Activated T-helper 17 cell treated with anti-CD3 and anti-CD28 coated beads, Interleukin-2, amount 50 U/mL, for 72 hours (primary cell): ENCODE results near the gene OR11G2. TPM values are rescaled to one million over a fixed set of nuclear protein-coding genes. Genes with fewer than 3 reads are reported as not detected.
"Not testable (repeated sequence)": the region's sequence is repeated elsewhere in the genome, so short reads cannot be mapped to it uniquely, and the experiment has no call there.

Experiments used
- ATAC-seq: fragments of 150-1000 bp; cut with Tn5 transposase; replicated peaks from 2 replicates; pipeline ENCODE4 v1.10.0; 2021; ENCODE audit warnings: mild to moderate bottlenecking, moderate library complexity
- H3K27ac Mint-ChIP-seq: one replicate; pipeline ENCODE4 v1.8.0; 2022; ENCODE audit warnings: mixed read lengths
- H3K27me3 Mint-ChIP-seq: one replicate; pipeline ENCODE4 v1.8.0; 2022; ENCODE audit warnings: mixed read lengths
- H3K36me3 Mint-ChIP-seq: one replicate; pipeline ENCODE4 v1.8.0; 2022; ENCODE audit warnings: low read depth, mild to moderate bottlenecking, mixed read lengths
- H3K4me1 Mint-ChIP-seq: one replicate; pipeline ENCODE4 v1.8.0; 2022; ENCODE audit warnings: mixed read lengths
- H3K4me3 Mint-ChIP-seq: one replicate; pipeline ENCODE4 v1.8.0; 2022; ENCODE audit warnings: mild to moderate bottlenecking, mixed read lengths
- H3K9me3 Mint-ChIP-seq: one replicate; pipeline ENCODE4 v1.8.0; 2022; ENCODE audit warnings: mixed read lengths
- total RNA-seq, 2 donors: library from RNA; stranded (reverse); gene quantifications; one replicate each; pipeline ENCODE4 v1.2.3, GENCODE V29; 2022

Gene OR11G2
- total RNA-seq, 2 donors from 2014 or later: not detected

GRCh38 chr14:20195170-20195569 is 4.5 kb downstream of the OR11G2 start:
- ATAC-seq, H3K9me3 Mint-ChIP-seq, H3K4me3 Mint-ChIP-seq, H3K36me3 Mint-ChIP-seq, H3K27ac Mint-ChIP-seq, H3K4me1 Mint-ChIP-seq: not testable (repeated sequence)
- H3K27me3 Mint-ChIP-seq: peaks cover 14% of the 10 kb centered on the region

GRCh38 chr14:20195911-20196310 is 5.2 kb downstream of the OR11G2 start:
- no peaks in the 10 kb centered on the region for H3K4me1 Mint-ChIP-seq
- peaks cover 14% of the 10 kb centered on the region for H3K27me3 Mint-ChIP-seq
- no peaks in the 10 kb centered on the region for H3K9me3 Mint-ChIP-seq
- no peak overlapping the region for H3K4me3 Mint-ChIP-seq
- no peaks in the 10 kb centered on the region for H3K36me3 Mint-ChIP-seq
- no peak for ATAC-seq
- no peak overlapping the region for H3K27ac Mint-ChIP-seq

- no peaks in the 10 kb centered on the region for H3K9me3 Mint-ChIP-seq
- no peak for ATAC-seq
- H3K27me3 Mint-ChIP-seq: peaks cover 17% of the 10 kb centered on the region
- H3K36me3 Mint-ChIP-seq: no peaks in the 10 kb centered on the region
- H3K4me3 Mint-ChIP-seq: no peak overlapping the region
- no peak overlapping the region for H3K27ac Mint-ChIP-seq
- no peaks in the 10 kb centered on the region for H3K4me1 Mint-ChIP-seq
Observed at GRCh38 chr14:20197459-20197858, 6.8 kb downstream of the OR11G2 start.

GRCh38 chr14:20198991-20199390 is 8.3 kb downstream of the OR11G2 start:
- ATAC-seq: no peak
- Mint-ChIP-seq H3K4me1 (no peaks in the 10 kb centered on the region), H3K27ac (no peak overlapping the region), H3K9me3 (no peaks in the 10 kb centered on the region), H3K4me3 (no peak overlapping the region), H3K36me3 (no peaks in the 10 kb centered on the region), H3K27me3 (peaks cover 19% of the 10 kb centered on the region)

GRCh38 chr14:20204721-20205120 is 14.0 kb downstream of the OR11G2 start:
- Mint-ChIP-seq H3K36me3 (no peaks in the 10 kb centered on the region), H3K4me3 (no peak overlapping the region), H3K27me3 (peaks cover 9% of the 10 kb centered on the region), H3K4me1 (no peaks in the 10 kb centered on the region), H3K9me3 (no peaks in the 10 kb centered on the region), H3K27ac (no peak overlapping the region)
- no peak for ATAC-seq

GRCh38 chr14:20209595-20209994 is 18.9 kb downstream of the OR11G2 start:
- no peak overlapping the region for H3K27ac Mint-ChIP-seq
- no peaks in the 10 kb centered on the region for H3K36me3 Mint-ChIP-seq

GRCh38 chr14:20212406-20212805 is 21.7 kb downstream of the OR11G2 start:
- H3K27ac Mint-ChIP-seq, H3K36me3 Mint-ChIP-seq, H3K27me3 Mint-ChIP-seq, ATAC-seq, H3K4me3 Mint-ChIP-seq, H3K4me1 Mint-ChIP-seq, H3K9me3 Mint-ChIP-seq: not testable (repeated sequence)

More at GRCh38 chr14:20209595-20209994, 18.9 kb downstream of the OR11G2 start:
- Mint-ChIP-seq H3K9me3 (no peaks in the 10 kb centered on the region), H3K27me3 (peaks cover 4% of the 10 kb centered on the region), H3K4me1 (no peaks in the 10 kb centered on the region), H3K4me3 (no peak overlapping the region)
- no peak for ATAC-seq

GRCh38 chr14:20215196-20215595 is 24.5 kb downstream of the OR11G2 start:
- Mint-ChIP-seq H3K4me3 (no peak overlapping the region), H3K27me3 (no peaks in the 10 kb centered on the region), H3K27ac (no peak overlapping the region), H3K36me3 (no peaks in the 10 kb centered on the region), H3K9me3 (no peaks in the 10 kb centered on the region), H3K4me1 (no peaks in the 10 kb centered on the region)
- ATAC-seq: no peak

- no peaks in the 10 kb centered on the region for H3K36me3 Mint-ChIP-seq
Observed at GRCh38 chr14:20219033-20219432, 28.3 kb downstream of the OR11G2 start.

GRCh38 chr14:20223410-20223809 is 32.7 kb downstream of the OR11G2 start, which contains the start of gene OR11H6:
Gene OR11H6 (plus strand): TSS chr14:20223710. CDS start chr14:20223710, 0 bp downstream.
- H3K4me1 Mint-ChIP-seq: no peaks in the 10 kb centered on the region
- peaks cover 15% of the 10 kb centered on the region for H3K27me3 Mint-ChIP-seq
- no peaks in the 10 kb centered on the region for H3K9me3 Mint-ChIP-seq
- no peak within 1 kb of the TSS for H3K4me3 Mint-ChIP-seq
- ATAC-seq: no peak
- H3K36me3 Mint-ChIP-seq: no peaks in the 10 kb centered on the region
- no peak within 1 kb of the TSS for H3K27ac Mint-ChIP-seq

More at GRCh38 chr14:20219033-20219432, 28.3 kb downstream of the OR11G2 start:
- no peak overlapping the region for H3K4me3 Mint-ChIP-seq
- ATAC-seq: no peak
- H3K27me3 Mint-ChIP-seq: peaks cover 8% of the 10 kb centered on the region
- no peaks in the 10 kb centered on the region for H3K4me1 Mint-ChIP-seq
- no peaks in the 10 kb centered on the region for H3K9me3 Mint-ChIP-seq
- H3K27ac Mint-ChIP-seq: no peak overlapping the region

GRCh38 chr14:20228681-20229080 is 38.0 kb downstream of the OR11G2 start, which contains the start of gene OR11H7:
Gene OR11H7 (plus strand): TSS chr14:20228981.
- Mint-ChIP-seq H3K27ac (no peak within 1 kb of the TSS), H3K36me3 (no peaks in the 10 kb centered on the region), H3K4me3 (no peak within 1 kb of the TSS), H3K4me1 (no peaks in the 10 kb centered on the region), H3K27me3 (peaks cover 11% of the 10 kb centered on the region), H3K9me3 (no peaks in the 10 kb centered on the region)
- no peak for ATAC-seq

GRCh38 chr14:20235415-20235814 is 44.7 kb downstream of the OR11G2 start:
- H3K4me3 Mint-ChIP-seq, H3K9me3 Mint-ChIP-seq, H3K27ac Mint-ChIP-seq, ATAC-seq, H3K36me3 Mint-ChIP-seq, H3K27me3 Mint-ChIP-seq, H3K4me1 Mint-ChIP-seq: not testable (repeated sequence)

GRCh38 chr14:20247646-20248246 is 57.0 kb downstream of the OR11G2 start:
- peaks cover 5% of the 10 kb centered on the region for H3K9me3 Mint-ChIP-seq
- no peaks in the 10 kb centered on the region for H3K27me3 Mint-ChIP-seq
- no peaks in the 10 kb centered on the region for H3K4me1 Mint-ChIP-seq
- H3K36me3 Mint-ChIP-seq: no peaks in the 10 kb centered on the region
- ATAC-seq: no peak
- no peak overlapping the region for H3K4me3 Mint-ChIP-seq
- no peak overlapping the region for H3K27ac Mint-ChIP-seq
